ENCODE data around the gene AATF. TPM values are rescaled to one million over a fixed set of nuclear protein-coding genes. Genes with fewer than 3 reads are reported as not detected.

AATF gene
- total RNA-seq, 1 donor from 2014 or later = 42.8 TPM

DNA sequence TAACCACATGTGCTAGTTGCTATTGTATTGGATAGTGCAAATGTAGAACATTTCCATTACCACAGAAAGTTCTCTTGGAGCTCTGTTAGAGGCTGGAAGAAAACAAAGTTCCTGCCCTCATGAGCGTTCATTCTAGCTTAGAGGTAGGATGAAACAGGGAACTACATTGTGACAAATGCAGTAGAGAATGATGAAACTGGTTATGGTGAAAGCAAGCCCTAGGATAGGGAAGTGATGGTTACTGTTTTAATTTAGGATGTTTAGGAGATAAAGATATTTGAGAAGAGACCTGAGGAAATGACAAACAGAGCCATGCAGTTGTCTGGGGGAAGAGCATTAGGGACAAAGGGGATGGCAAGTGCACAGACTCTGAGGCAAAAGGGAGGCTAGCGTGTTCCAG, 50.7 kb downstream of the AATF start:
- DNase-seq = no peak
- intact Hi-C loops (cut with DNase I) = no loop called here
- Histone ChIP-seq H3K36me3 (peaks cover 36% of the 10 kb centered on the region), H3K4me3 (no peak overlapping the region), H3K27ac (no peak overlapping the region), H3K4me1 (no peaks in the 10 kb centered on the region), H3K27me3 (no peaks in the 10 kb centered on the region), H3K9me3 (no peaks in the 10 kb centered on the region)
- ATAC-seq = peak; percentile 74
- no peak for TF ChIP-seq CTCF (IDR thresholded peaks at IDR 0.05)

DNA sequence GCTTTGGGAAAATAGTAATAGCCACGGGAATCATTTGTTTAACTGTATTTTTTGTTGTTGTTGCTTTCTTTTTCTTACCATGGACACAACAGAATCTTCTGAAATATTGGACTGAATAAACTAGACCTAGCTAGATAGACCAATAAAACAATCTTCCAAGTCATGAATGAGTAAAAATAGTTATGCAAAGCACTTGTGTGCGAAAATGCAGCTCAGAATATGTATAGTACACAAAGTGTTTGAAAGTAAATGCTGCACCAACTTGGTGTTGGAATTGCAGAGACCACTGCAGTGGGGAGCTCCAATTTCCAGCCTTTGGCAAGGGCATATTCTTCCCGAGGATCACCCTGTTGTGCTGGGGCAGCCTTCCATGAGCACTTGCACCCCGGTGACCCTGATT, 68.0 kb downstream of the AATF start:
- H3K27ac ChIP-seq = no peak overlapping the region
- no peaks in the 10 kb centered on the region for H3K27me3 ChIP-seq
- ATAC-seq = no peak
- H3K36me3 ChIP-seq = peaks cover 4% of the 10 kb centered on the region
- no peak for DNase-seq
- intact Hi-C loops (cut with DNase I) = no loop called here
- H3K4me1 ChIP-seq = no peaks in the 10 kb centered on the region
- no peak for TF ChIP-seq CTCF (IDR thresholded peaks at IDR 0.05)
- no peak overlapping the region for H3K4me3 ChIP-seq
- no peaks in the 10 kb centered on the region for H3K9me3 ChIP-seq

DNA sequence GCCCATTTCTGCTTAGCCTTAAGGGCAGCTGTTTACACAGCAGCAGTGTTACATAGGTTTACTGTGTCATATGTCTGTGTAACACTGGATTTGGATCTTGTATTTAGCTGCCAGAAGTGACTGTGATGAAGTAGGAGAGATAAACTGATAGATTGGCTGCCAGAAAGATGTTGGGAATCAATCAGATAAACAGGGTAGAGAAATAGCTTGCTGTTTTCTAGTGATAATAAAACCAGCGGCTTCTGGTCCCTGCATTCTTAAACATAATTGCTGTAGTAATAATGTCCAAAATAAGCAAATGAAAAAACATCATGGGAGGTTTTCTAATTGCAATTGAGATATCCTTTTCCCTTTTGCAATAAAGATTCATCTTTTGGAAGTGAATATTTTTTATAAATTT, 68.7 kb downstream of the AATF start:
- Histone ChIP-seq H3K36me3 (peaks cover 8% of the 10 kb centered on the region), H3K4me1 (no peaks in the 10 kb centered on the region), H3K4me3 (no peak overlapping the region), H3K27me3 (no peaks in the 10 kb centered on the region), H3K9me3 (no peaks in the 10 kb centered on the region), H3K27ac (no peak overlapping the region)
- no peak for TF ChIP-seq CTCF (IDR thresholded peaks at IDR 0.05)
- intact Hi-C loops (cut with DNase I) = no loop called here
- no peak for DNase-seq
- ATAC-seq = no peak

- Histone ChIP-seq H3K9me3 (no peaks in the 10 kb centered on the region), H3K4me1 (no peaks in the 10 kb centered on the region), H3K27me3 (no peaks in the 10 kb centered on the region), H3K27ac (no peak overlapping the region), H3K4me3 (no peak overlapping the region), H3K36me3 (peaks cover 11% of the 10 kb centered on the region)
- no peak for TF ChIP-seq CTCF (IDR thresholded peaks at IDR 0.05)
- no peak for DNase-seq
- no peak for ATAC-seq
- intact Hi-C loops (cut with DNase I) = no loop called here
These were observed 70.5 kb downstream of the AATF start for GRCh38 chr17:37019117-37019740.

DNA sequence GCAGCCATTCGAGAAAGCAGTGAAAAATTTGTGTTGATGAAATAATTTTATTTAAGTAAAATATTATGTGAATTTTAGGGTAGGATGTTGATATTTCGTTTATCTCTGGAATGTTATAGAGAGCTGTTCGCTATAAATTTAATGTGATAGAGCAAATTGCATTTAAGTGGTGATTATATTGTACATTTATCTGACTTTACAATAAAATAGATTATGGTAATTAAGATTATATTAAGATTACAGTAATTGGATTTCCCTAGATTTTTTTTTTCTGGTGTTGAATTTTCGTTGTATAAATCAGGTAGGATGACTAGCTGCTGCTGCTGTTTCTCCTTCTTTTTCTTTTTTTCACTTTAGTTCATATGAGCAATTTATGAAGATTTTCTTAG, 71.0 kb downstream of the AATF start:
- ATAC-seq (no peak), DNase-seq (no peak)

More for the DNA sequence above, 71.0 kb downstream of the AATF start:
- Histone ChIP-seq H3K27ac (no peak overlapping the region), H3K36me3 (peaks cover 11% of the 10 kb centered on the region), H3K27me3 (no peaks in the 10 kb centered on the region), H3K9me3 (no peaks in the 10 kb centered on the region), H3K4me3 (no peak overlapping the region), H3K4me1 (no peaks in the 10 kb centered on the region)
- no peak for TF ChIP-seq CTCF (IDR thresholded peaks at IDR 0.05)
- intact Hi-C loops (cut with DNase I) = no loop called here
